Measurements from ENCODE around the gene ZNF221.

The ZNF221 gene

DNA sequence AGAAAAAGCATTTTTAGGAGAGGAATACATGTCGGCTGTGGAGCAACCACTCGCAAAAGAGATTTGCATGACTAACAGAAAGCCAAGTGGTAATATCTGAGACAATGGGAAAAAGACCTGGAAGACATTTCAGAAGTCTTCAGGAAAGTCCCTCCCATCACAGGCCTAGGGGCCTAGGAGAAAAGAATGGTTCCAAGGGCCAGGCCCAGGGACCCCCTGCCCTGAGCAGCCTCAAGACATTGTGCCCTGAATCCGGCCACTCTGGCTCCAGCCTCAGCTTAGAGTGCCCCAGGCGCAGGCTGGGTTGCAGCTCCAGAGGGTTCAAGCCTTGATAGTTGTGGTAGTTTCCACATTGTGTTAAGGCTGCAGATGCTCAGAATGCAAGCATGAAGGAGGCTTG lies 9.4 kb downstream of the ZNF221 start:
- DNase-seq: no peak

DNA sequence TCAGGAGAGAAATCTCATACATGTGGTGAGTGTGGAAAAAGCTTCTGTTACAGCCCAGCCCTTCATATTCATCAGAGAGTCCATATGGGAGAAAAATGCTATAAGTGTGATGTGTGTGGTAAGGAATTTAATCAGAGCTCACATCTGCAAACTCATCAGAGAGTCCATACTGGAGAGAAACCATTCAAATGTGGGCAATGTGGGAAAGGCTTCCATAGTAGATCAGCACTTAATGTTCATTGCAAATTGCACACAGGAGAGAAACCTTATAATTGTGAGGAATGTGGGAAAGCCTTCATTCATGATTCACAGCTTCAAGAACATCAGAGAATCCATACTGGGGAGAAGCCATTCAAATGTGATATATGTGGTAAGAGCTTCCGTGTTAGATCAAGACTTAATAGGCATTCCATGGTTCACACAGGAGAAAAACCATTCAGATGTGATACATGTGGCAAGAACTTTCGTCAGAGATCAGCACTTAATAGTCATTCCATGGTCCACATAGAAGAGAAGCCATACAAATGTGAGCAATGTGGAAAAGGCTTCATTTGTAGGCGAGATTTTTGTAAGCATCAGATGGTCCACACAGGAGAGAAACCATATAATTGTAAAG lies 15.2 kb downstream of the ZNF221 start:
- DNase-seq: no peak

DNA sequence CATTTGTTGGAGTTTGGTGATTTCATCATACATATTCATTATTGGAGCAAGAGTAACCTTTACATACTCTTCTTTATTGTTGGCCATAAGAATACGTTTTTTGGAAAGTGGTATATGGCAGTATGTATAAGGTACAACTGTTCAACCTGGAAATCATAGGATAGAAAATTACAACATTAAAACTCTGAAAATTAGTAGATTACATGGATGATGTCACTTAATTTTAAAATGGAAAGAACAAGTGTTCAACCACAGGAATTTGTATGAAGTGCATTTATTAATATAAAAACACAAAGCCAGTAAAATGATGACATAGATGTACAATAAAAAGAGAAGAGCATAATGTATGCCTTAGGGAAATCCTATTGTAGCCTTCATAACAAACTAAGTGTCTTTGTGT lies 25.7 kb downstream of the ZNF221 start:
- no peak for DNase-seq

DNA sequence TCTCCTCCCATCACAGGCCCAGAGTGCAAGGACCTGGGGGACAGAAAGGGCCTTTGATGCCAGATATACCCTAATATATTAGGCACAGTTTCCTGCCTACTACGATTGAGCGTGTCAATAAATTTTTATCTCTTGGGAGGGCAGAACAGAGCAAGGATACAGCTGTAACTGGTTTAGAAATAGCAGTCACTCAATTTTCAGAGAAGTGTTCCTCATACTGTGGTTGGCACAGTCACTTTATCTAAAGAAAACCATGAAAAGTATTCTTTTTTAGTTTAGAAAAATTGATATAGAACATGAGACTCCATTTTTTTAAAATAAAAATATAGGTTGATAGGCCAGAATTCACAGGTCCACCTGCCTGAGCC lies 32.5 kb downstream of the ZNF221 start:
- no peak for DNase-seq

DNA sequence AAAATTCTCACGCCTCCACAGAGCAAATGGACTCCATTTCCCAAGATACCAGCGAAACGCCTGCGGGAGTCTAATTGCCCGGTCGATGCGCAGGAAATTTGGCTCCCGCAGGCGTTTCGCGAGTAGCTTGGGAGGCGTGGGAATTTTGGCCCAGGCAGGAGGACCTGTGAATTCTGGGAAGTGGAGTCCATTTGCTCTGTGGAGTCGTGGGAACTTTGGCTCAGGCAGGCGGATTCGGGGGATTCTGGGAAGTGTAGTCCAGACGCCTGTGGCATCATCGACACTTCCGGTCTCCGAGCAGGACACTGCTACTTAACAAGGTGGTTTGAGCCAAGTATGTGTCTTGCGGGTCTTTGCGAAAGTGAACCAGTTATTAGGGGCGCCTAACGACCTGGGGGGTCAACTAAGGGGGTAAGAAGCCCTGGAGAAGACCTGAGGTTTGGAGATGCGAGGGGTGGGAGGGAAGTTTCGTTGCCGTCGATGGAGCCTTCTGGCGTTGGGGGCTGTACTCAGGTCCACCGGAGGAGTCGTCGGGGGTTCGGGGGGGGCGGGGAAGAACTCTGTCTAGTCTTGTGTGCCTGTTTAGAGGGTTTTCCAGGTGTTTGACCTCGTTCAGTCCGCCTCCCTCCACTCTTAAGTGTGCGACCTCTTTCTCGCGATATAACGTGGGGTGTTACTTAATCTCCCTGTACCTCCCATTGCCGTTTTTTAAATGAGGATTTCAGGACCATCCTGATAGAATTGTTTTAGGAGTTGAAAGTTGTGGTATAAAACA lies 33.1 kb downstream of the ZNF221 start, which contains the start of gene ZNF155:
TSS of gene ZNF155 (plus strand) at position 277 of the 775 bp plus-strand sequence. CDS start 4,356 bp downstream, outside the sequence.
- peak; percentile 97 for DNase-seq

DNA sequence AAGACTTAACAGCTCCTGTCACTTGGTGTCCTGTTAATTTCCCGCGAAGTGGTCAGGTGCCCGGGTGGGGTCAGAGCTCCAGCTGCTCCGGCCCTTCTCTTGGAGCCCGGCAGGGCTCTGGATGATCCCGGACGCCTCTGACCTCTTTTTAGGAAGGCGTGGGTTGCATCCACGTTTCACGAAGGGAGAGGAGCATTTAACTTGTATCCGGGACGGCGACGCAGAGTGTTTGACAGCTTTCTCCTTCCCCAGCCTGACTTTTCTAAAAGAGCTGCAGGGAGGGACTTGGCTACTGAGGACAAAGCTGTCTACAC lies 33.6 kb downstream of the ZNF221 start:
- no peak for DNase-seq

DNA sequence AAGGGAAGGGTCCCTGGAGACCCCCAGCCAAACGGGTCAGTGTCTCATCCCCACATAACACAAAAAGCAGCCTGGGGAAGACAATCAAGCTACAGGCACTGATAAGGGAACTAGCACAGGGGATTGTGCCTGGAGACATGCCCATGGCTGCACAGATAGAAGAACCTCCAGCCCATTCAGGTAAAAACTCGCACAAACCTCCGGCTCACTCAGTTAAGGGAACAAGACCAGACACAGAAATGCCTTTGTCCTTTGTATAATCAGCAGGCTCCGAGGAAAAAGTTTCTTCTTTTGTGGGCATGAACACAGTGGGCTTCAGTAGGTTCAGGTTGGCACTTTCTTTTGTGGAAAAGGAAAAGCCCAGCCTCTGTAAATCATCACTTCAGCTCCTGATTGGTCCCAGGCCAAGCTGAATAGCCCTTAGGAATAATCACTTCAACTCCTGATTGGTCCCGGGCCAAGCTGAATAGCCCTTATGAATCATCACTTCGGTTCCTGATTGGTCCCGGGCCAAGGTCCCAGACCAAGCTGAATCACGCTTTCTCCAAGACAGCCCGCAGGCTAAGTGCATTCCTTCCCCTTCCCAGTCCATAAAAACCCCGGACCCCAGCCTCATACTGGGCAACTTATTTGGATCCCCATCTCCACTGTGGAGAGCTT lies 46.7 kb downstream of the ZNF221 start:
- no peak for DNase-seq

DNA sequence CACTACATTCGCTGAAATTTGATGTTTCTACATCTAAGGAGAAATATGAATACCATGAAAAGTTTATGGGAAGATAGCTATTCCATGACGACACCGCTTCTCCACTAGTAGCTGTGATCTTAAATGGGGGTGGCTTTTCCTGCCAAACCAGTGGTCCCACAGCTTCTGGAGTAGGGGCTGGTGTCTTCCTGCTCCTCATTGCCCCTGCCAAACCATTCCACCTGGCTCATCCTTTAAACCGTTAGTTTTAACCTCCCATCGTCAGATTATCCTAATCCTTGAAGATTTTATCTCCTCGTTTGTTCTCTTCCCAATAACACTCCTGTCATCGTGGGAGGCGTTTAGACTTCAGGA lies 51.2 kb downstream of the ZNF221 start:
- no peak for DNase-seq

DNA sequence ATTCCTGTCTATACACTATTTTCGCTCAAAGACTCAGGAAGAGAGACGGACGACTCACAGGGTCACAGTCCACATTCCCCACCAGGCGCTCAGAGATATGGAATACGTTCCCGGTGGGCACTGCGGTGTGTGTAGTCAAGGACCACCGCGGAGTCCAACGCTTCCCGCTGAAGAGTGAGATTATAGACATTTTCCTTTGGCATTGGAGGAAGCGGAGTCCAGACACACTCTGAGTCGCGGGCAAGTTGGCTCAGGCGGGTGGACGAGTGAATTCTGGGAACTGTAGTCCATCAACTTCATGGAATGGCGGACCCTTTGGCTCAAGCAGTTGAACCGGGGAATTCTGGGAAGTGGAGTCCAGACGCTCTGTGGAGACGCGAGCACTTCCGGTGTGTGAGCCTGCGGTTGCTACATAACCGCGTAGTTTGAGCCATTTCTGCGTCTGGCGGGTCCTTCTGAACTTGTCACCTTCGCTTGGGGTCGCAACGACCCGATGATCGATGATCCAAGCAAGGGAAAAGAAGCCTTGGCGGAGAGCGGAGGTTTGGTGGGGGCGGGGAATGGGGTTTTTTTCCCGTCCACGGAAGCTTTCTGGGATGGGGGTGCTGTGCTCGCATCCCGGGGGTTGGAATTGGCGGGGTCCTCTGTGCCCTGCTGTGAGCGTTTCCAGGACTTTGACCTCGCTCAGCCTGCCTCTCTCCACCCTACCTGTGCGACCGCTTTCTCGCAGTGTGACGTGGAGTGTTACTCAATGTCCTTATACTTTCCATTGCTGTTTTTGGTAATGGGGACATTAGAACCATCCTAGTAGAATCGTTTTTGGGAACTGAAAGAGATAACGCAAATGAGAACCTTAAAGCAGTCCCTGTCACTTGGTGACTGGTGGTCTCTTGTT lies 51.8 kb downstream of the ZNF221 start, which contains the start of gene ZNF230:
TSS of gene ZNF230 (plus strand) at position 392 of the 895 bp plus-strand sequence. CDS start 4,122 bp downstream, outside the sequence.
- DNase-seq: peak; percentile 95

DNA sequence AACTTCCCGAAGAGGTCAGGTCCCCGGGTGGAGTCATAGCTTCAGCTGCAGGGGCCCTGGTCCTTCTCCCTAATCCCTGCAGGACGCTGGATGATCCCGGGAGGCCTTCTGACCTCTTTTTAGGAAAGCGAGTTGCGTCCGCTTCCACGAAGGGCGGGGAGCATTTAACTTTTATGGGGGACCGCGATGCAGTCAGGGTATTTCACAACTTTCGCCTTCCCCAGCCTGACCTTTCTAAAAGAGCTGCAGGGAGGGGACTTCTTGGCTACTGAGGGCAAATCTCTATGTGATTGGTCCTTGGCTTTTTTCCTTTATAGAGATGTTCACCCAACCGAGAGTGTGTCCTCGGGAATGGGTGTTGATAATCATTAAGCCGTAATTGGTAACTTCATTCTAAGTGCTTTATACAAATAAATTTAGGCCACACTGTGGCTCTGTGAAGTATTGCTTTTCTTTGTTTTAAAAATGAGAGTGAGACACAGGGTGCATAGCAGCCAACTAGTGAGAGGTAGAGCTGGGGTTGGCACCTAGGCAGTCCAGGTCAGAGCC lies 52.5 kb downstream of the ZNF221 start:
- no peak for DNase-seq

DNA sequence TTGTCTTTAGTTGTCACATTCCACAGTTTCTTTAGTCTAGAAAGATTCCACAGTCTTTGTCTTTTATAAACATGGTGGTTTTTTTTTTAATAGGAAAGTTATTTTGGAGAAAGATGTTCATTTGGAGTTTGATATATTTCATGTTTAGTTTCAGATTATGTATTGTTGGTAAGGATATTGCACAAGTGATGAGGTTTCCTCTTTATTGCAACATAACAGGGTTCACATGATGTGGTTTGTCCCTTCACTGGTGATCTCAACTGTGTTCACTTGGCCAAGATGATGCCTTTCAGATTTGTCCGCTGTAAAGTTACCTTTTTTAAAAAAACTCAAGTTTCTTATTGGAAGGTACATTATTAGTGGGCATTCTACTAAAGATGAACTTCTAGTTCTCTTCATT lies 54.9 kb downstream of the ZNF221 start:
- no peak for DNase-seq

DNA sequence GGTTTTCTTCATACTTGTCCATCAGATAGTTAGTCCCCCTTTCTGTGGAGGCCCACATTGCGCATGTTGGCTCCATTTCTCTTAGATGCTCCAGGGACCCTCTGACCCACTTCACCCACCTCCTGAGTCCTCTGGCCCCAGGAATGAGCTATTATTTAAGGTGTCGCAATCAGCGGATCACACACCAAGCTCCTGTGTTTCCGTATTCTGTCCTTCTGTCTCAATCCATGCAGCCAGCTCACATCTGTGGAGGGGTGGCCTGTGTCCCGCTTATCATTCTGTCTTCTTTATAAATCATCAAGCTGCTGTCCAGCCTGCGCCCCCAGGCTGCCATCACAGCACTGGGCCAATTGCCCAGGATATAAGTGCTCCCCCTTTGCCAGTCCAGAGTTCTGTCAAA lies 56.4 kb downstream of the ZNF221 start:
- no peak for DNase-seq

DNA sequence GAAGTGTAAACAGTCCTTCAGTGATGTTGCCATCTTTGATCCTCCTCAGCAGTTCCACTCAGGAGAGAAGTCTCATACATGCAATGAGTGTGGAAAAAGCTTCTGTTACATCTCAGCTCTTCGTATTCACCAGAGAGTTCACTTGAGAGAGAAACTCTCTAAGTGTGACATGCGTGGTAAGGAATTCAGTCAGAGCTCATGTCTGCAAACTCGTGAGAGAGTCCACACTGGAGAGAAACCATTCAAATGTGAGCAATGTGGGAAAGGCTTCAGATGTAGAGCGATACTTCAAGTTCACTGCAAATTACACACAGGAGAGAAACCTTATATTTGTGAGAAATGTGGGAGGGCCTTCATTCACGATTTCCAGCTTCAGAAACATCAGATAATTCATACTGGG lies 59.4 kb downstream of the ZNF221 start:
- DNase-seq: no peak
